ENCODE results near the gene BEND3.
"Not testable (repeated sequence)": the region's sequence is repeated elsewhere in the genome, so short reads cannot be mapped to it uniquely, and the experiment has no call there.

BEND3 gene

GRCh38 chr6:107026965-107027364 lies 88.3 kb downstream of the BEND3 start:
- no peak for DNase-seq

GRCh38 chr6:107021446-107022185 lies 93.7 kb downstream of the BEND3 start:
- no peak for DNase-seq

- DNase-seq = no peak
Observed at GRCh38 chr6:107020239-107020638, 95.1 kb downstream of the BEND3 start.

- not testable (repeated sequence) for DNase-seq
Observed at GRCh38 chr6:107019628-107020027, 95.7 kb downstream of the BEND3 start.

GRCh38 chr6:107019047-107019446 lies 96.3 kb downstream of the BEND3 start:
- no peak for DNase-seq
